ENCODE results near the gene CIB2.
A peak's percentile ranks its signal among the peaks of the same experiment; 100 is the strongest.

CIB2 gene

DNA sequence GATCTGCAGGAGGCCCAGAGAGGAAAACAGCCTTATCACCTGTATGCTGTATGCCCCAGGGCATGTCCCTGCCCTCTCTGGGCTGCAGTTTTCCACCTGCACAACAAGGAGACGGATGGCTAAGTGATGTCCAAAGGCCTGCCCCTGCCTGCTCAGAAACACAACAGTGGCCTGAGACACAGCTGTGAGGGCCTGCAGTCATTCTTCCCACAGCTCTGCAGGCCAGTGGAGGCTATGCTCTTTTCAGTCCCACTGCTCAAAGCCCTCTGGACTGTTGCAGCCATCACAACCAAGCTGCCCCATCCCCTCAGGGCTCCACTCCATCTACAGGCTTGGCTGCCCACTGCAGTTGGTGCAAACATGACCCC, 48.5 kb downstream of the CIB2 start:
- DNase-seq: no peak

- no peak for DNase-seq
These were observed 49.0 kb downstream of the CIB2 start for GRCh38 chr15:78082106-78082742.

GRCh38 chr15:78080088-78080460, 51.2 kb downstream of the CIB2 start:
- no peak for DNase-seq

- DNase-seq: no peak
These were observed 51.8 kb downstream of the CIB2 start for GRCh38 chr15:78079298-78080087.

DNA sequence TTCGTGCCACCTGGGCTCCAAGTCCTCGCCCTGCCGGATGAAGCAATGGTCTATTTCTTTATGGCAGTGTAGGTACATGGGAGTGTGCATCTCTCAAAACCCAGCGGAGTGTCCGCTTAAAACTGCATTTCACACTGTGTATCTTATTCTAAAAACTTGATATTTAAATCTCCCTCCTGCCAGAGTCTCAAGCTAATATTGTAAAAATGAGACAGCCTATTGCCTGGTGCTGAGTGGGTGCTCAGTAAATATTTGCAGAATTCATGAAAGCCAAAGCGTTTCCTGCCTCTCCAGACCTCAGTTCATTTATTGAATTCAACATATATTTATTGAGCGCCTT, 53.4 kb downstream of the CIB2 start:
- no peak for DNase-seq

DNA sequence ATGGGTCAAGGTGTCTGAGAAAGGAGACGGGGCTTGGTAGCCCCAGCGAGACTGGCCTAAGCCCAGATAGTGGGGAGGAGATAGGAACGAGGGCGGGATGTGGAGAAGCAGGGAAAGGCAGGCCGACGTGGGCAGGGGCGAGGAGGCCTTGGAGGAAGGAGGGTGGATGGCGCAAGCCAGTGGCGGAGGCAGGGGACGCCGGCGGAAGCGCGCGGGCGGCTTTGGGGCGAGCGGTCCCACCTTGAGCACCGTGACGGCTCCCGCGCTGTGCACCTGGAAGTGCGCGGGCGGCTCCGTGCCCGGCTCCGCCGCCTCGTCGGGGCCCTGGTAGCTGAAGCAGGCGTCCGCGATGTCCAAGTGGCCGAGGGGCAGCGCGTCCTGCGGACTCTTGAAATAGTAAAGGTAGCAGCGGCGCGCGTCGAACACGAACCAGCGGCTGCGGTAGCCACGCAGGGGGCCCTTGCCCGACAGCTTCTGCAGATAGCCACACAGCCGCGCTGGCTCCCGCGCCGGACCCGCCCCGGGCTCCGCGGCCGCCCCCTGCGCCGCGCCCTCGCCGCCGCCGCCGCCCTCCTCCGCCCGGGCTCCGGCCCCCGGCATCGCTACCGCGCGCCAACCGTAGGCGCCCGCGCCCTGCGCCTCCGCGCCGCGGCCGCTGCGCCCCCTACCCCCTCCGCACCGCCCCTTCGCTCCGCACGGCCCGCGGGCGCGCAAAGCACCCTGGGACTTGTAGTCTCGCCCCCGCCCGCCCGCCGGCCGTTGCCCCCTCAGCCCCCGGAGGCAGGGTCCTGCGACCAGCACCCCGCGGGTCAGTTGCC, 54.0 kb downstream of the CIB2 start, which contains the start of gene TBC1D2B:
Gene TBC1D2B, minus strand, starts transcription at position 659 of the 818 bp plus-strand sequence. Its CDS starts 59 bp downstream, at position 600.
- DNase-seq: peak; percentile 36 to 59

DNA sequence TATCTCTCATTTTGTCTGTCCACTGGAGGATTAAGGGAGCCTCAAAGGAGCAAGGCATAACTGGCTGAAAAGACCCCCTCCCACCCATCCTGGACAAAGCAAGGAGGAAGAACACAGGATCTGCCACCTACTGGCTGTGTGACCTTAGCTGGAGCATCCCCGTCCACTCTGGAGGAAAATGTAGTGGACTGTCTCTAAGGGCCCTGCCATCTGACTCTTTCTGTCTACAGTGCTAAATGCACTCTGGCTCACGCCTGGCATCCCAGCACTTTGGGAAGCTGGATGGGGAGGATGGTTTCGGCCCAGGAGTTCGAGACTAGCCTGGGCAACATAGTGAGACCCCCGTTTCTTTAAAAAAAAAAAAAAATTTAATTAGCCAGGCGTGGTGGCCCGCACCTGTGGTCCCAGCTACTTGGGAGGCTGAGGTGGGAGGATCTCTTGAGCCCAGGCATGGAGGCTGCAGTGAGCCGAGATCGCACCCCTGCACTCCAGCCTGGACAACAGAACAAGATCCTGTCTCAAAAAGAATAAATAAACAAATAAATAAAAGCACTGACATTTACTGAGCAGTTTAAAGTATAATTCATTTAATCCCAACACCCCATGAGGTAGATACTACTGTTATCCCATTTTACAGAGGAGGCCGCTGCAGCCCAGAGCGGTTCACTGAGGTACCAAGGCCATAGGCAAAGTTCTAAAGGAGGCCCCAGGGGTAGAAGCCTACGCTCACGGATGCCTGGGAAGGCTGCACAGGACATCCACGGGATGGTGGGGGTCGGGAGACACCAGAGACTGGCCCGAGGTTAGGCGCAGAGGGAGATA, 54.8 kb downstream of the CIB2 start:
- no peak for DNase-seq

- DNase-seq: no peak
These were observed 55.6 kb downstream of the CIB2 start for GRCh38 chr15:78075490-78076230.

- DNase-seq: no peak
These were observed 58.0 kb downstream of the CIB2 start for GRCh38 chr15:78073046-78073787.

DNA sequence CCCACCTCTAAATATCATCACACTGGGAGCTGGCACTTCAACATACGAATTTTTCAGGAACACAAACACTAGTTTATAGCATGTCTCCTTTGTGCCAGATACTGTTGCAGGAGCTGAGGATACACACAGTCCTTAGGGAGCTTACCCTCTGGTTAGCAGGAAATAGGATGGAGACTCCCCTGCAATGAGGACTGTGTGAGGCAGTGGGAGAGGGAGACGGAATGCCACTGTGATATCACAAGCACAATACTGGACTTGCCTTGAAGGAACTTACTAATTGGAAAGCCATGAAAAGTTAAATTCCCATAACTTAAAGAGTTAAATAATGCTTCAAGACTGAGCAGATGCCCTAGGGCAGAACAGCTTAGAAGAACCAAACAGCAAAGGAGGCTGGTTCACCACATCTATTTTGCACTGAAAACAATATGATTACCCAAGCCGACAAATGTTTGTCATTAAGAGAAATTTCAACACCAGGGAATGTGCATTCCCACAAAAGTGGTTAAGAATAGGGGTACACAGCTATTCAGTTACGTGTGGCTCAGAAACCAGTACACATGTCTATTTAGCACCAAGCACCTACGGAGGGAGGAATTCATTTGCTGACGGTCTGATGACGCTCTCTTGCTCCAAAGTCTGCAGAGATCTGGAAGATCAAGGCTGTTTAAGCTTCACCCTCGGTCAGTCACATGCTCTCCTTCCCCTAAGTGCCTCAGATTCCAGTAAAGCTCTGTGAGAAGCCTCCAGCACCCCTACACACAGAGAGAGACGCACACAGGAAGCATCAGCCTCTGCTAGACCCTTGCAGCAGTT, 59.0 kb downstream of the CIB2 start:
- DNase-seq: no peak

- DNase-seq: no peak
These were observed 59.9 kb downstream of the CIB2 start for GRCh38 chr15:78071383-78071782.

DNA sequence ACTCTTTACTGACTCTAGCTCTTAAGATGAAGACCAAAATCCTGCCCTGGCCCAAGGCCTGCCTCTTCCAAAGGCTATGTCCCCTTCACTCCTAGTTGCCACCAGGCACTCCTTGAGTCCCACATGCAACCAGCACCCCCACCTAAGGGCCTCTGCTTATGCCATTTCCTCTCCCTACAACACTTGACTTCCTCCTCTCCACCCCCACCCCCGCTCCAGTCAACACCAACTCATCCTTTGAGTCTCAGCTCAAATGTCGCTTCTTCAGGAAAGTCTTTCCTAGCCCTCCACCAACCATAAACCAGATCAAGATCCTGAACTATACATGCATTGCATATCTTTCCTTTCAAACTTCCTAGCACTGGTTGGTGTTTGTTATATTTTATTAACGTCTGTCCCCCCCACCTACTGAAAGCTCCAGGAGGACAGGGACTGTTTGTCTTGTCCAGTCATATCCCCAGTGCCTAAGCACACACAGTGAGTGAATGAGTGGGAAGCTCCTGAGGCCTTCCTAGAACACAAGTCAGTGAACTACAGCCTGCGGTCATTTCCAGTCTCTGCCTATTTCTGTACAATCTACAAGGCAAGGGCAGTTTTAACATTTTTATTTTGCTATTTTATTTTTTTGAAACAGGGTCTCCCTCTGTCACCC, 61.1 kb downstream of the CIB2 start:
- no peak for DNase-seq

DNA sequence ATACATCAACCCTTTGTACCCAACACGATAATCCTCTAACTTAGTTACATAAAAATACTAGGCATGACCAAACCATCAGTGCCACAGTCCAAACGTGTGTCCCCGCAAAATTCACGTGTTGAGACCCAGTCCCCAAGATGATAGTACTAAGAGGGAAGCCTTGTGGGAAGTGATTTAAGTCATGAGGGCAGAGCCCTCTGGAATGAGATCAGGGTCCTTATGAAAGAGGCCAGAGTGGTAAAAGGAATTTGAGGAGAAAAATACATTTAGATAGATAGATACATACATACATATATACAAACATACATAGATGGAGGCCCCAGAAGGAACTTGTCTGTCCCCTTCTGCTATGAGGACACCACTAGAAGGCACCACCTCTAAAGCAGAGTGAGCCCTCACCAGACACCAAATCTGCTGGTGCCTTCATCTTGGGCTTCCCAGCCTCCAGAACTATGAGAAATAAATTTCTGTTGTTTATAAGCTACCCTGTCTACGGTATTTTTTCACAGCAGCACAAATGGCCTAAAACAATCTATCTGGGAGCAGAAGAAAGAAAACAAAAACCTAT, 61.7 kb downstream of the CIB2 start:
- DNase-seq: no peak

- no peak for DNase-seq
These were observed 62.2 kb downstream of the CIB2 start for GRCh38 chr15:78069052-78069414.

DNA sequence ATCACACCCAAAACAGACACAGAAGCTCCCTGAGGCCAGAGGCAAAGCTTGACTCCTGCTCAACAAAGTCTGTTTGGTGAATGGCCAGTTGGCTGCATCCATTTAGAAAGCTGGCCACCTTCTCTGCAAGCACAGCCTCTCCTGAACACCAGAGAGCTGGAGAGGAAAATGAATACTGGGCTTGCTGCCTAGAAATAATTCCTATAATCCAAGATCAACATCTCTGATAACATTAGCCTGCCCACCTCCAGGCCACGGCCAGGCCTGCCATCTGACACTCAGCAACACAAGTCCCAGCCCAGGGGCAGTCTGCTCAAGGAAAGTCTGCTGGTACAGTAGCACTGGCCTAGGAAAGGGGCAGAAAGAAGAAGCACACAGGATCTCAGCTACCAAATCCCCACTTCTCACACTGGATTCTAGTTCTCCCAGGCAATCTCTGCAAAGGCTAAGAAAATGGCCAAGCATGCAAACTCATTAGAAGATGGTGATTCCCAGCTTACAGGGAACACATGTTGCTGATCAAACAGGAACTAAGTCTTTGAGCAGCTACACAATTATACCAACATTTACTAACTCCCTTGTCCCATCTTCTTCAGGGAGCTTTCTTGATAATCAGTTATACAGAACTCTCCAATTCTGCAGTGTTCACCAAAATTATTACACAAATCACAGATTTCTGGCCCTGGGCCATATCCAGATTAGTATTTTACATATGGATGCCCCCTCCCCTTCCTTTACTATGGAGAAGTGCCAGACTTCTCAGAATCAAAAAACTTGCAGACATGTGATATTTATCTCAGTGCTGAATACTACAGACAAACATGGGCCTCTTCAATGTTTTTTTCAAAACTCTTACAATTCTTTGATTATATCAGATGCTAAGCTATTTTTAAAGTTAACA, 63.7 kb downstream of the CIB2 start:
- DNase-seq: no peak

DNA sequence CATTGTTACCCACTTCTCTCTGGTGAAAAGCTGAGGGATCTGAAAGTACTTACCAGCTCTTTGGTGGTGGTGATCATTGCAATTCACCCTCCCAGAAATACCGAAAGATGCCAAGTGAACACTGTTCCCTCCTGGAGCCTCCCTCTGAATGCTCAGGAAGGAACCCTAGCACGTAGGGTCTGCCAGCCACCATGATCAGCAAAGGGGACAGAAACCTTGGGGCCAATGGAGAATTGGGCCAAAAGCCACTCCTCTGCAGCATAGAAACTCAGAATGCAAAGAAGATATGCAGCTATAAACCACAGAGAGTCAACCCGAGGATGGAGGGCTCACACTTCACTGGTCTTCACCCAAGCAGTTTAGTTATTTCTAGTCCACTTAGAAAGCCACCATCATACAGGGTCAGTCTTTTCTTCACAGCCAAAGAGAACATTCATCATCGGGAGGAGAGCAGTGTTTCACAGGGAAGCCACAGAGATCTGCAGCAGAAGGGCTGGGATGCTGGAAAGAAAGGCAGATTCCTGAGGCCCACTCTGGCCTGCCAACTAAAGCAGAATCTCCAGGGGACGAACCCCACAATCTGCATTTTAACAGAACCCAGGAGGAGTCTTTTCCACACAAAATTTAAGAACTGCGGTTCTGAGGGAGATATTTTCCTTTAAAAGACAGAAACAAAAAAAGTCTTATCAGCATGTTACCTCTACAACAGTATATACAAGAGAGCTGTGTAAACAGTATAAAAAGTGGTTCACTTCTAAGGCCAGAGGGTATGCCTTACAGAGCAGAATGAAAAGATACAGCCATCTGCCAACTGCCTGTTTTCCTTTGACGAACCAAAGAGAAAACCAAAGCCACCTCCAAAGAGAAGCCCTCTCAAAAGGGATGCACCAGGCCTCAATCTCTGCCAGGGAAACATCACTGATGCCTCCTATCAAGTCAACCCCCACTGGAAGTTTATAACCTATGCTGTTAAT, 65.0 kb downstream of the CIB2 start:
- no peak for DNase-seq

GRCh38 chr15:78065284-78065872, 65.9 kb downstream of the CIB2 start:
- DNase-seq: no peak
